Pons (tissue), 1 donor: ENCODE measurements around the gene PARP15.
"Not testable (repeated sequence)": the region's sequence is repeated elsewhere in the genome, so short reads cannot be mapped to it uniquely, and the experiment has no call there.

Experiments
- DNase-seq: peaks from one replicate; pipeline ENCODE4 v3.0.0-alpha.2; 2016; ENCODE audit warnings: low spot score

Gene PARP15

GRCh38 chr3:122619040-122619439 lies 41.6 kb downstream of the PARP15 start:
- DNase-seq = no peak

DNA sequence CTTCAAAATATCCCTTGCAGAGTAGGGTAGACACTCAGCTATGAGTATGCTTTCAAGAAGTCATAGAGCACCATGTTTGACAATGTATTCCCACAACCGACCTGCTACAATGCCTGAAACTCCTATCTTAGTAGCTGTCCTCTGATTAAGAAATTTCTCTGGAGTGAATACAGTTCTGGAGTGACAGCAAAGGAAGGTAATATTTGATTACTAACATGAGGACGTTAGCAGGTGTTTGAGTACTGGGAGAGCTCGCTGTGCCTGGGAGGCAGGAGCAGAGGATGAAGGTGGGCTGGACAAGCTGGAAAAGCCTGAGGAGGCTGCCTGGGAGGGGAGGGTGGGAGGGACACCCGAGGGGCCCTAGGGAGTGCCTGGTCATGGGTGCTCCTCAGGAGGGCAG lies 42.9 kb downstream of the PARP15 start:
- no peak for DNase-seq

- no peak for DNase-seq
These were observed 43.7 kb downstream of the PARP15 start for GRCh38 chr3:122621112-122621511.

- no peak for DNase-seq
These were observed 45.8 kb downstream of the PARP15 start for GRCh38 chr3:122623031-122623829.

DNA sequence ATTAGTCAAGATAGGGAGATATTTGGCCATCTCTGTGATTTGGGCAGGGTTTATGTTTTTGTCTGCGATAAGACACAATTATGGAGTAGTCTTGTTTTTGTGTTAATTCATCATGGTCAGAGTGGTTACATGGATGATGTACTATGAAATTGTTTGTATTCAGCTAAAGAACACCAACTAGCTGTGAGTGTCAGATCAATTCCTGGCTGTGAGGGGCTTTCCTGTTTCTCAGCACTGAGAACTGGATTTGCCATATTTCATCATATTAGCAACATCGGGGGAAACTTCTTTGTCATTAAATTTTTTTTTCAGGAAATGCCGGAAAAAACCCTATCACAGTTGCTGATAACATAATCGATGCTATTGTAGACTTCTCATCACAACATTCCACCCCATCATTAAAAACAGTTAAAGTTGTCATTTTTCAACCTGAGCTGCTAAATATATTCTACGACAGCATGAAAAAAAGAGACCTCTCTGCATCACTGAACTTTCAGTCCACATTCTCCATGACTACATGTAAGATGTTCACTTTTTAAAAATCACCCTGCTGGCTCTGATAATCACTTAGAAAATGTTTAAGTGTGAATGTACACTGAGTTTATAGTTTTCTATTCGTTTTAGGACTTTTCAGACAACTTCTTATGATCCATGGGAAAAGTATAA lies 49.2 kb downstream of the PARP15 start:
- no peak for DNase-seq

- no peak for DNase-seq
These were observed 49.9 kb downstream of the PARP15 start for GRCh38 chr3:122627301-122627700.

DNA sequence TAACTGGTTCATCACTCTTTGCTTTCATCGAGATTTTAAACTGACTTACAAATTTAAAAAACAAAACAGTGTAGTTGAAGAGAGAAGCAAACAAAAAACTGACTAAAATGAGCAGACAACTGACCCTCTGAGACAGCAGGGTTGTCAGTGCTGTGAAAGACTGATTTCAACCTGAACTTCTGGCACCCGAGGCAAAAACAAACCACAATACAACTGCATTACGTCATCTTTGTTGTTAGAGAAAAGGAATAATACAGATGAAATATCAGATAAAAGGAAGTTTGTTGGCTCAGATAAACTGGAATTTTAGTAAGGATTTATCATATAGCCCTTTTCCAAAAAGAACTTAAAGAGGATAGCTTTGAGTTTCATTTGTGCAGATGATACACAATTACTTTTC lies 51.1 kb downstream of the PARP15 start:
- DNase-seq = no peak

- no peak for DNase-seq
These were observed 52.3 kb downstream of the PARP15 start for GRCh38 chr3:122629763-122630162.

GRCh38 chr3:122635789-122636188 lies 58.3 kb downstream of the PARP15 start:
- DNase-seq = no peak

- no peak for DNase-seq
These were observed 59.2 kb downstream of the PARP15 start for GRCh38 chr3:122636697-122637096.

DNA sequence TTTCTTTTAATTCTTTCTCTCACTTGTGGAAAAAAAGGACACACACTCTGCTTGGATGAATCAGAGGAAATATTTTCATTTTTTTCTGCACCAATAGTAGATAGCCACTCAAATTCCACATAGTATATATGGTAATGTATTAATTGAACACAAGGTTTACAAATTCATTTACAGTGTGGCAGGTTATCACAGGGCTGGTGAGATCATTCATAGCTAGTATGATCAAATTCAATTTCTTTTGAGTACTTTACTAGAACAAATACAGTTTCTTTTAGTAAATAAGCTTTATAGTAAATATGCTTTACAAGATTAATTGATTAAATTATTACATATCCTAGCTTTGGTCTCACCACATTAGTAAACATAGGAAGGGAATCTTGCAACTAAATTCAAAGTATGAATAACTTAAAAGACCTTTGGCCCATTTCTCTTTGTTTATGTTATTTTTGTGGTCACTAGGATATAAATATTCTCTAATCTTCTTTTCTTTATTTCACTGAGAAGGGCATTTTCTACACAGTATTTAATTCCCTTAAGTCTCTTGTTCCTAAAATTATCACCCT lies 63.1 kb downstream of the PARP15 start:
- no peak for DNase-seq

- DNase-seq = no peak
These were observed 65.5 kb downstream of the PARP15 start for GRCh38 chr3:122642935-122643334.

GRCh38 chr3:122646146-122646988 lies 68.9 kb downstream of the PARP15 start:
- no peak for DNase-seq

DNA sequence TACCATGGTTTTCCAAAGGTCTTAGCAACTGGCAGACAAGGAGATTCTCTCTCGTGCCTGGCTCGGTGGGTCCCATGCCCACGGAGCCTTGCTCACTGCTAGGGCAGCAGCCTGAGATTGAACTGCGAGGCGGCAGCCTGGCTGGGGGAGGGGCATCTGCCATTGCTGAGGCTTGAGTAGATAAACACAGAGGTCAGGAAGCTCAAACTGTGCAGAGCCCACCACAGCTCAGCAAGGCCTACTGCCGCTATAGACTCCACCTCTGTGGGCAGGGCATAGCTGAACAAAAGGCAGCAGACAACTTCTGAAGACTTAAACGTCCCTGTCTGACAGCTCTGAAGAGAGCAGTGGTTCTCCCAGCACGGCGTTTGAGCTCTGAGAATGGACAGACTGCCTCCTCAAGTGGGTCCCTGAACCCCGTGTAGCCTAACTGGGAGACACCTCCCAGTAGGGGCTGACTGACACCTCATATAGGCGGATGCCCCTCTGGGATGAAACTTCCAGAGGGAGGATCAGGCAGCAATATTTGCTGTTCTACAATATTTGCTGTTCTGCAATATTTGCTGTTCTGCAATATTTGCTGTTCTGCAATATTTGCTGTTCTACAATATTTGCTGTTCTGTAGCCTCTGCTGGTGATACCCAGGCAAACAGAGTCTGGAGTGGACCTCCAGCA lies 73.9 kb downstream of the PARP15 start:
- DNase-seq = not testable (repeated sequence)

DNA sequence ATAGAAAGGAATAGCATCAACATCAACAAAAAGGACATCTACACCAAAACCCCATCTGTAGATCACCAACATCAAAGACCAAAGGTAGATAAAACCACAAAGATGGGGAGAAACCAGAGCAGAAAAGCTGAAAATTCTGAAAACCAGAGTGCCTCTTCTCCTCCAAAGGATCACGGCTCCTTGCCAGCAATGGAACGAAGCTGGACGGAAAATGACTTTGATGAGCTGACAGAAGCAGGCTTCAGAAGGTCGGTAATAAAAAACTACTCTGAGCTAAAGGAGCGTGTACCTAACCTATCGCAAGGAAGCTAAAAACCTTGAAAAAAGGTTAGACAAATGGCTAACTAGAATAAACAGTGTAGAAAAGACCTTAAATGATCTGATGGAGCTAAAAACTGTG lies 74.5 kb downstream of the PARP15 start:
- DNase-seq = not testable (repeated sequence)

- not testable (repeated sequence) for DNase-seq
These were observed 80.9 kb downstream of the PARP15 start for GRCh38 chr3:122658336-122658735.

- DNase-seq = no peak
These were observed 83.0 kb downstream of the PARP15 start for GRCh38 chr3:122660297-122660974.

DNA sequence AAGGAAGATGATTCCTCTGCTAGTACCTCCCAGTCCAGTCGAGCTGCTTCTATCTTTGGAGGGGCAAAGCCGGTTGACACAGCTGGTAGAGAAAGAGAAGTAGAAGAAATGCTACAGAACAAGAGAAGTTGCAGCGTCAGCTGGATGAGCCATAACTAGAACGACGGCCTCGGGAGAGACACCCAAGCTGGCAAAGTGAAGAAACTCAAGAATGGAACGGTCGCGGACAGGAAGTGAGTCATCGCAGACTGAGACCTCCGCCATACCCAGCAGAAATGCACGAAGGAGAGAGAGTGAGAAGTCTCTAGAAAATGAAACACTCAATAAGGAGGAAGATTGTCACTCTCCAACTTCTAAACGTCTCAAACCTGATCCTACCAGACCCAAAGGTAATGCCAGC lies 84.2 kb downstream of the PARP15 start:
- DNase-seq = no peak

GRCh38 chr3:122662505-122662904 lies 85.1 kb downstream of the PARP15 start:
- no peak for DNase-seq

- DNase-seq = no peak
These were observed 87.9 kb downstream of the PARP15 start for GRCh38 chr3:122665226-122665786.

DNA sequence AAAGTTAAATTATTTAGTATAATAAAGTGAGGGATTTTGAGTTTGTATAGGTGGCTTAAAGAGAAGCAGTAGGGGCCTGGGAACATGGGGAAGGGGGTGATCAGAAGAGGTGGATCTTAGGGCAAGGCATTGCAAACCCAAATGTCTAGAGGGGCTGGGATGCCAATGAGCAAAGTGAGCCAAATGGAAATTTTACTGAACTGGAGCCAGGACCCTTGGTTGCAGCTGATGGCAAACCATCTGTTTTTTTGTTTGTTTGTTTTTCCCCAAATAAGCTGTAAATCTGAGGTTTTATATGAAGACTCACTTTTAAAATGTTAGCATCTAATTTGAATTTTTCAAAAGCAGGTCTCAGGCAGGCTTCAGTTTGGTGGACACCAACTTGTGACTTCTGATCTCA lies 88.4 kb downstream of the PARP15 start:
- DNase-seq = no peak
